DND-41 (cell line): Measurements from ENCODE around the gene PTK6.

Source experiments
- ATAC-seq: fragments of 200-7000 bp; cut with Tn5 transposase; 3 replicates; pipeline ENCODE4 v1.9.1; 2021; ENCODE audit warnings: low read depth; ENCODE audit not compliant: insufficient read depth
- DNase-seq: peaks from one replicate; pipeline ENCODE4 v3.0.0-alpha.2; 2020
- H2AFZ ChIP-seq: 2 replicates; pipeline ENCODE4 v1.6.0; 2012; ENCODE audit warnings: low read depth, low read length
- H3K27ac ChIP-seq: 2 replicates; pipeline ENCODE4 v1.5.1; 2012; ENCODE audit warnings: low read length, inconsistent platforms
- H3K27me3 ChIP-seq: fragments of 200-600 bp; sonication (generic); 2 replicates; pipeline ENCODE4 v1.6.0; 2012; ENCODE audit warnings: low read length, mild to moderate bottlenecking, inconsistent platforms; ENCODE audit not compliant: insufficient read depth, poor library complexity
- H3K36me3 ChIP-seq: 2 replicates; pipeline ENCODE4 v1.5.1; 2012; ENCODE audit warnings: low read length, inconsistent platforms; ENCODE audit not compliant: insufficient read depth
- H3K4me1 ChIP-seq: 2 replicates; pipeline ENCODE4 v1.5.1; 2012; ENCODE audit warnings: mild to moderate bottlenecking, low read length; ENCODE audit not compliant: insufficient read depth
- H3K4me2 ChIP-seq: 2 replicates; pipeline ENCODE4 v1.6.0; 2012; ENCODE audit warnings: mild to moderate bottlenecking, moderate library complexity, low read length, inconsistent platforms; ENCODE audit not compliant: insufficient read depth
- H3K4me3 ChIP-seq, 2 experiments: fragments of 200-600 bp in 1 of 2; shearing (Covaris generic) in 1 of 2; 2 replicates each; pipeline ENCODE4 v1.5.1; 2012 to 2016; ENCODE audit warnings: inconsistent platforms in 2 of 2, low read length in 2 of 2, mild to moderate bottlenecking in 2 of 2, low read depth in 1 of 2, moderate library complexity in 1 of 2
- H3K79me2 ChIP-seq: 2 replicates; pipeline ENCODE4 v1.6.0; 2012; ENCODE audit warnings: low read length, inconsistent platforms; ENCODE audit not compliant: insufficient read depth
- H3K9ac ChIP-seq: 2 replicates; pipeline ENCODE4 v1.6.0; 2012; ENCODE audit warnings: low read depth, mild to moderate bottlenecking, inconsistent platforms, low read length, moderate library complexity
- H3K9me3 ChIP-seq: 2 replicates; pipeline ENCODE4 v1.5.1; 2012; ENCODE audit warnings: low read length, moderate library complexity, mild to moderate bottlenecking, inconsistent platforms; ENCODE audit not compliant: insufficient read depth, severe bottlenecking
- H4K20me1 ChIP-seq: 2 replicates; pipeline ENCODE4 v1.6.0; 2012; ENCODE audit warnings: low read length; ENCODE audit not compliant: insufficient read depth
- CTCF ChIP-seq: IDR thresholded peaks from 2 replicates; pipeline ENCODE4 v1.5.1; 2012; ENCODE audit warnings: borderline replicate concordance, low read length, moderate library complexity, mild to moderate bottlenecking; ENCODE audit not compliant: poor library complexity, severe bottlenecking; ENCODE audit errors: extremely low read depth
- EZH2 ChIP-seq: IDR thresholded peaks from 3 replicates; pipeline ENCODE4 v1.6.1; 2012; ENCODE audit warnings: borderline replicate concordance, low read depth, mild to moderate bottlenecking, moderate library complexity, low read length, inconsistent platforms; ENCODE audit not compliant: severe bottlenecking

The PTK6 gene

GRCh38 chr20:63505723-63506122 lies 31.5 kb downstream of the PTK6 start:
- no peak overlapping the region for H3K9ac ChIP-seq
- H4K20me1 ChIP-seq: peaks cover 3% of the 10 kb centered on the region; the same call in 1 of the 2 replicates
- TF ChIP-seq CTCF (no peak), EZH2 (no peak)
- no peaks in the 10 kb centered on the region for H3K36me3 ChIP-seq
- DNase-seq (no peak), ATAC-seq (no peak)
- no peaks in the 10 kb centered on the region for H3K79me2 ChIP-seq
- no peaks in the 10 kb centered on the region for H3K4me1 ChIP-seq
- H3K27ac ChIP-seq: no peak overlapping the region
- no peak overlapping the region for H2AFZ ChIP-seq
- H3K9me3 ChIP-seq: peaks cover 3% of the 10 kb centered on the region
- H3K27me3 ChIP-seq: peaks cover 2% of the 10 kb centered on the region
- H3K4me2 ChIP-seq: no peak overlapping the region
- no peak overlapping the region for H3K4me3 ChIP-seq

DNA sequence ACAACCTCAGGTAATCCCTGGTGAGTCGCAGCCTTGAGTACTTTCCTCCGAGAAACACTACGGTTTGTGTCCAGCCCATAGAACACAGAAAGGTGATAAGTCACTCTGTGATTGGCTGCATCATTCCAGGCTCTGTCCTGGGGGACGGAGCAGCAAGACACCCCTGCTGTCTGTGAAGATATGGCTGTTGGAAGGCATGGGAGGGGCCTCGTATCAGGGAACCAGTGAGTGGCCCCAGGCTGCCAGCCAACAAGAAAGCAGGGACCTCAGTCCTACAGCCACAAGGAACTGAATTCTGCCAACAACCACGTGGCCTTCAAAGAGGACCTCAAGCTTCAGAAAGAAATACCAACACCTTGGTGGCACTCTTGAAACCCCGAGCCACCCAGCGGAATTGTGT lies 31.9 kb downstream of the PTK6 start:
- no peaks in the 10 kb centered on the region for H3K27me3 ChIP-seq
- TF ChIP-seq CTCF: no peak
- no peak for TF ChIP-seq EZH2
- H3K4me3 ChIP-seq: no peak overlapping the region
- H3K4me2 ChIP-seq: no peak overlapping the region
- no peaks in the 10 kb centered on the region for H3K4me1 ChIP-seq
- no peak for ATAC-seq
- no peaks in the 10 kb centered on the region for H3K36me3 ChIP-seq
- DNase-seq: no peak
- peaks cover 3% of the 10 kb centered on the region for H3K9me3 ChIP-seq
- no peaks in the 10 kb centered on the region for H3K79me2 ChIP-seq
- peaks cover 5% of the 10 kb centered on the region; the same call in 1 of the 2 replicates for H4K20me1 ChIP-seq
- no peak overlapping the region for H2AFZ ChIP-seq
- no peak overlapping the region for H3K27ac ChIP-seq
- H3K9ac ChIP-seq: no peak overlapping the region

- Histone ChIP-seq H3K9ac (no peak overlapping the region), H2AFZ (no peak overlapping the region), H3K27ac (no peak overlapping the region), H3K4me1 (no peaks in the 10 kb centered on the region), H4K20me1 (peaks cover 5% of the 10 kb centered on the region; the same call in 1 of the 2 replicates), H3K9me3 (peaks cover 3% of the 10 kb centered on the region), H3K79me2 (no peaks in the 10 kb centered on the region), H3K4me2 (no peak overlapping the region), H3K36me3 (no peaks in the 10 kb centered on the region), H3K27me3 (no peaks in the 10 kb centered on the region), H3K4me3 (no peak overlapping the region)
- DNase-seq (no peak), ATAC-seq (no peak)
- TF ChIP-seq CTCF (no peak), EZH2 (no peak)
These were observed 32.5 kb downstream of the PTK6 start for GRCh38 chr20:63504642-63505041.

GRCh38 chr20:63503524-63503923 lies 33.7 kb downstream of the PTK6 start:
- DNase-seq (no peak), ATAC-seq (no peak)
- Histone ChIP-seq H3K4me2 (no peak overlapping the region), H3K4me3 (no peak overlapping the region), H4K20me1 (peaks cover 5% of the 10 kb centered on the region; the same call in 1 of the 2 replicates), H3K9me3 (peaks cover 3% of the 10 kb centered on the region), H3K36me3 (no peaks in the 10 kb centered on the region), H3K79me2 (no peaks in the 10 kb centered on the region), H3K9ac (no peak overlapping the region), H2AFZ (no peak overlapping the region), H3K27ac (no peak overlapping the region), H3K27me3 (no peaks in the 10 kb centered on the region), H3K4me1 (no peaks in the 10 kb centered on the region)
- TF ChIP-seq CTCF (no peak), EZH2 (no peak)
